Measurements from ENCODE around the gene STX4.
A peak's percentile ranks its signal among the peaks of the same experiment; 100 is the strongest.
"Not testable (repeated sequence)": the region's sequence is repeated elsewhere in the genome, so short reads cannot be mapped to it uniquely, and the experiment has no call there.

Gene STX4

GRCh38 chr16:31010585-31011325 is 22.6 kb upstream of the STX4 start, which contains the start of gene STX1B:
Gene STX1B, minus strand, starts transcription at chr16:31010638. Its CDS starts 242 bp downstream, at chr16:31010396.
- Histone ChIP-seq H3K4me3 (ENCODE audit: low read depth, low read length, poor library complexity, severe bottlenecking) (no peak within 1 kb of the TSS), H3K4me1 (ENCODE audit: insufficient read depth, low read length, severe bottlenecking) (no peaks in the 10 kb centered on the region), H3K9ac (ENCODE audit: low read length) (no peak within 1 kb of the TSS)

GRCh38 chr16:31011815-31012214 is 21.5 kb upstream of the STX4 start:
- H3K4me2 ChIP-seq (ENCODE audit: low read length); H3K79me2 ChIP-seq (ENCODE audit: insufficient read depth, low read length); H3K27ac ChIP-seq (ENCODE audit: low read depth, low read length, poor library complexity, severe bottlenecking); H3K4me3 ChIP-seq (ENCODE audit: low read depth, low read length, poor library complexity, severe bottlenecking); H3K4me1 ChIP-seq (ENCODE audit: insufficient read depth, low read length, severe bottlenecking); H3K9me2 ChIP-seq (ENCODE audit: low read depth, low read length); H4K20me1 ChIP-seq (ENCODE audit: insufficient read depth, low read length); H2AFZ ChIP-seq (ENCODE audit: low read length); H3K9ac ChIP-seq (ENCODE audit: low read length); H3K36me3 ChIP-seq (ENCODE audit: insufficient read depth, low read length); H3F3A ChIP-seq (ENCODE audit: insufficient read depth, low read length); H3K9me3 ChIP-seq (ENCODE audit: low read length): not testable (repeated sequence)
- H3K27me3 ChIP-seq (ENCODE audit: insufficient read depth, low read length) = peaks cover 11% of the 10 kb centered on the region; the same call in 1 of the 2 replicates

More at GRCh38 chr16:31010585-31011325, 22.6 kb upstream of the STX4 start, which contains the start of gene STX1B:
- H3K79me2 ChIP-seq (ENCODE audit: insufficient read depth, low read length) = no peaks in the 10 kb centered on the region
- no peak within 1 kb of the TSS; the same call in 1 of the 2 replicates for H3K4me2 ChIP-seq (ENCODE audit: low read length)
- TF ChIP-seq EZH2 (IDR thresholded peaks at IDR 0.05; ENCODE audit: borderline replicate concordance, low read length) (no peak), CTCF (IDR thresholded peaks at IDR 0.05; ENCODE audit: low read length) (no peak)
- no peaks in the 10 kb centered on the region for H3F3A ChIP-seq (ENCODE audit: insufficient read depth, low read length)
- H2AFZ ChIP-seq (ENCODE audit: low read length) = no peak within 1 kb of the TSS
- H4K20me1 ChIP-seq (ENCODE audit: insufficient read depth, low read length) = no peaks in the 10 kb centered on the region
- H3K27me3 ChIP-seq (ENCODE audit: insufficient read depth, low read length) = peaks cover 17% of the 10 kb centered on the region; the same call in 1 of the 2 replicates
- no peaks in the 10 kb centered on the region for H3K36me3 ChIP-seq (ENCODE audit: insufficient read depth, low read length)
- no peak within 1 kb of the TSS for H3K27ac ChIP-seq (ENCODE audit: low read depth, low read length, poor library complexity, severe bottlenecking)
- H3K9me2 ChIP-seq (ENCODE audit: low read depth, low read length) = no peaks in the 10 kb centered on the region
- no peaks in the 10 kb centered on the region for H3K9me3 ChIP-seq (ENCODE audit: low read length)

- not testable (repeated sequence) for H3K9me3 ChIP-seq (ENCODE audit: low read length); H4K20me1 ChIP-seq (ENCODE audit: insufficient read depth, low read length); H3F3A ChIP-seq (ENCODE audit: insufficient read depth, low read length); H3K79me2 ChIP-seq (ENCODE audit: insufficient read depth, low read length); H3K4me2 ChIP-seq (ENCODE audit: low read length); H3K36me3 ChIP-seq (ENCODE audit: insufficient read depth, low read length); H3K27ac ChIP-seq (ENCODE audit: low read depth, low read length, poor library complexity, severe bottlenecking); H3K4me3 ChIP-seq (ENCODE audit: low read depth, low read length, poor library complexity, severe bottlenecking); H3K4me1 ChIP-seq (ENCODE audit: insufficient read depth, low read length, severe bottlenecking); H2AFZ ChIP-seq (ENCODE audit: low read length); H3K9me2 ChIP-seq (ENCODE audit: low read depth, low read length); H3K9ac ChIP-seq (ENCODE audit: low read length)
- H3K27me3 ChIP-seq (ENCODE audit: insufficient read depth, low read length) = peaks cover 11% of the 10 kb centered on the region; the same call in 1 of the 2 replicates
These were observed 20.1 kb upstream of the STX4 start for GRCh38 chr16:31013292-31013691.

- H3K9me3 ChIP-seq (ENCODE audit: low read length) = no peaks in the 10 kb centered on the region
- H3K9ac ChIP-seq (ENCODE audit: low read length) = no peak overlapping the region
- H3K9me2 ChIP-seq (ENCODE audit: low read depth, low read length) = no peaks in the 10 kb centered on the region
- H3K4me1 ChIP-seq (ENCODE audit: insufficient read depth, low read length, severe bottlenecking) = no peaks in the 10 kb centered on the region
- H4K20me1 ChIP-seq (ENCODE audit: insufficient read depth, low read length) = no peaks in the 10 kb centered on the region
- no peaks in the 10 kb centered on the region for H3F3A ChIP-seq (ENCODE audit: insufficient read depth, low read length)
- TF ChIP-seq CTCF (IDR thresholded peaks at IDR 0.05; ENCODE audit: low read length) = peak; percentile 23; the same call in 1 of the 2 replicates
- TF ChIP-seq EZH2 (IDR thresholded peaks at IDR 0.05; ENCODE audit: borderline replicate concordance, low read length) = no peak
- H3K79me2 ChIP-seq (ENCODE audit: insufficient read depth, low read length) = no peaks in the 10 kb centered on the region
- no peak overlapping the region for H2AFZ ChIP-seq (ENCODE audit: low read length)
- H3K4me2 ChIP-seq (ENCODE audit: low read length) = no peak overlapping the region
- H3K27me3 ChIP-seq (ENCODE audit: insufficient read depth, low read length) = peaks cover 2% of the 10 kb centered on the region; the same call in 1 of the 2 replicates
- H3K36me3 ChIP-seq (ENCODE audit: insufficient read depth, low read length) = no peaks in the 10 kb centered on the region
- no peak overlapping the region for H3K4me3 ChIP-seq (ENCODE audit: low read depth, low read length, poor library complexity, severe bottlenecking)
- no peak overlapping the region for H3K27ac ChIP-seq (ENCODE audit: low read depth, low read length, poor library complexity, severe bottlenecking)
These were observed 17.3 kb upstream of the STX4 start for GRCh38 chr16:31016018-31016417.

- H4K20me1 ChIP-seq (ENCODE audit: insufficient read depth, low read length); H3K4me2 ChIP-seq (ENCODE audit: low read length): not testable (repeated sequence)
These were observed 15.6 kb upstream of the STX4 start for GRCh38 chr16:31017756-31018155.

More at GRCh38 chr16:31017756-31018155, 15.6 kb upstream of the STX4 start:
- H3K79me2 ChIP-seq (ENCODE audit: insufficient read depth, low read length); H3K27me3 ChIP-seq (ENCODE audit: insufficient read depth, low read length); H3K27ac ChIP-seq (ENCODE audit: low read depth, low read length, poor library complexity, severe bottlenecking); H3K4me1 ChIP-seq (ENCODE audit: insufficient read depth, low read length, severe bottlenecking); H3K36me3 ChIP-seq (ENCODE audit: insufficient read depth, low read length); H3K9ac ChIP-seq (ENCODE audit: low read length); H3F3A ChIP-seq (ENCODE audit: insufficient read depth, low read length); H3K4me3 ChIP-seq (ENCODE audit: low read depth, low read length, poor library complexity, severe bottlenecking); H3K9me3 ChIP-seq (ENCODE audit: low read length); H3K9me2 ChIP-seq (ENCODE audit: low read depth, low read length); H2AFZ ChIP-seq (ENCODE audit: low read length): not testable (repeated sequence)

Measured in OCI-LY1 (cell line).